GM10266 (cell line): ENCODE results near the gene SYDE2.
"Not testable (repeated sequence)": the region's sequence is repeated elsewhere in the genome, so short reads cannot be mapped to it uniquely, and the experiment has no call there.

Experiments used
- DNase-seq: peaks from one replicate; pipeline ENCODE4 v3.0.0; 2012; ENCODE audit errors: extremely low spot score
- CTCF ChIP-seq: IDR thresholded peaks from 2 replicates; pipeline ENCODE4 v1.5.1; 2012; ENCODE audit warnings: mild to moderate bottlenecking, low read depth; ENCODE audit not compliant: control insufficient read depth, insufficient read depth; ENCODE audit errors: missing control alignments

The SYDE2 gene

DNA sequence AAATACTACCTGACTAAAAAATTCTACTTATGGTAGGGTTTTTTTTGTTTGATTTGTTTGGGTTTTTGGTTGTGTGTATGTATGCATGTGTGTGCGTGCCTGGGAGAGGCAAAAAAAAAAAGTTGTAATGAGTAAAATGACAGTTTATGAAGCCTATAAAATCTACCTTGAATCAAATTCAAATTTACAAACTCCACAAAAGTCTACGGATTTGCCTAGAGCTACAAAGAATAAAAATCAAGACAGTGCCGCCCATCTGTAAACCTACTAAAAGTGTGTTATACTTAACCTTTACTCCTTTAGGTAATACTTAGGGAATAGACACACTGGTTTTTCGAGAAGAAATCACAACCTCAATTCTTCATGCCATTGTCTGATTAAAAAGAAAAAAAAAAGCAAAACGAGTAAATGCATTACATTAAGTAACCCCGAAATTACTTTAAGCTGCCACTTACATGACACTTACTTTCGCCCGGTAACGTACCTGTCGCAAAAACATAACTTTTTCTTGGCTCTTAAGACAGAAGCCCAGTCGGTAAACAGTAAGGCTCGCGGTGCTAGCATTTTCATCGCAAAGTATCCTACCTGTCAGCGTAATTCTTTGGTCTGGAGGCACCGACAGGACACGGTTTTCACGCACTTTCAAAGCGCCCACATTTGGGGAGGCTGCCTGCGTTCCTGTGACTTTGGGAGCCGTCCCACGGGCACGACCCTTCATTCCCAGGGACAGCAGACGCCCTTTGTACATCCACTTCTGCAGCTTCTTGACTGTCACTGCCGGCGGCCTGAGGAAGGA, 951 bp downstream of the SYDE2 start:
- TF ChIP-seq CTCF: no peak
- DNase-seq: peak; percentile 47

DNA sequence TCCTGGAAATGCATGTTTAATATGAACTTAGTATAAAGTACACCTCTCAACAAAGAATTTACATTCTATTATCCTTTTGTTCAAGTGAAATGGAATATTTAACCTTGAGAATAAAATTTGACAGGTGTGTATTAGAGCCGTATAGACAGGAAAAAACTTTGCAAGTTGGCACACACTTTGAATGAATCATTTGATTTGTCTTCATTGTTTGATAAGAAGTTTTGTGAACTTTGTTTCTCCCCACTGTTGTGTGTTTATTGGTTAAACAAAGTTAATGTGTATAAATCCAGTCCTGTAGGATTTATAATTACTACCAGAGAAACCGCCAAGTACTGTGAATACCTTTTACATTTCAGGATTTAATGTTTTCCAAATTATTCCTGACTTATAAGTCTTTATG, 2.0 kb downstream of the SYDE2 start:
- no peak for DNase-seq
- TF ChIP-seq CTCF: no peak

DNA sequence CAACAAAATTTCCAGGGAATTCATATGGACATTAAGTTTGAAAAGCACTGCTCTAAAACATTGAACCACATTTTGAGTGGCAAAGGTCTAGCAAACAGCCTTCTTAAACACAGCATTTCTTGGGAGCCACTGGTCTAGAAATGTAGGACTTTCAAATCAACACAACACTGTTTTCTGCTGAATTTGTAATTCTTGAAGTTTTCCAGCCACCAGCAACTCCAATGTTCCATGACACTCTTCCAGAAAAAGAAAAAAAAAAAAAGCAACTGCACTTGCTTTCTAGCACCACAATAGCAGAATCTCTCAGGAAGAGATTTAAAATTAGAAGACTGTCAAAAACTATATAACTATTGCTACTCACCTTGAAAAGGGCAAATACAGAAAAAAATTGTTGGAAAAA, 4.5 kb downstream of the SYDE2 start:
- TF ChIP-seq CTCF: no peak

DNA sequence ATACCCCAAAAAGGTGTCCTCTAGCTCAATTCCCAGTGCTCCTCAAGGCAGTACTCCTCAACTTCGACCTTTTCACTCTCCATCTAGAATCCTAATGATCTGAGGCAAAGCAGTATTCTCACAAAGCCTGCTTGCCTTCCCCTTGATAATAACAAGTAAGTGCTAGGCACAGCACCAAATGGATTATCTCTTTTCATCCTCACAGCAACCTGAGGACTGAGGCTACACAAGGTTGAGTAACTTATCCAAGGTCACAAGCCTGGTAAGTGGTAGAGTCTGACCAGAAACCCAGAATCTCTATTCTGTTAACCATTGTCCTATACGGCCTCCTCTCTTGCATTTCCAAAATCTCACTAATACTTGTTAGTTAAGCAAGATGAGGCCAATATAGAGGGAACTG, 5.1 kb downstream of the SYDE2 start:
- no peak for TF ChIP-seq CTCF
- no peak for DNase-seq

More for the DNA sequence above, 4.5 kb downstream of the SYDE2 start:
- no peak for DNase-seq

- DNase-seq: not testable (repeated sequence)
Measured at GRCh38 chr1:85192129-85192528, 8.7 kb downstream of the SYDE2 start.

DNA sequence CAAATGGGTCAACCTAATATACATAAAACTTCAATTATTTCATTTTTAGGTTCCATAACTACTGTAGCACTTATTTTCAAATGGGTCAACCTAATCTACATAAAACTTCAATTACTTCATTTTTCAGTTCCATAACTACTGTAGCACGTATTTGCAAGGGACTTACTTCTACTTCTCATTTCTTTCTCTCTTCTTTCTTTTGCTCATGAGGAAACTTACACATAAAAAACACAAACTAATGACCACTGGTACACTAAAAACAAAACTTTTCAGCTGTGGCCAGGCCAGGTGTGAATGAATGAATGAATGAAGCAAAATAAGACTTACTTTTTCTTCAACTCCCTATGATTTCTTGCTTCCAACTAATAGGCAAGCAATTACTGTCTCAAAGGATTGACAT, 11.7 kb downstream of the SYDE2 start:
- TF ChIP-seq CTCF: no peak
- no peak for DNase-seq

DNA sequence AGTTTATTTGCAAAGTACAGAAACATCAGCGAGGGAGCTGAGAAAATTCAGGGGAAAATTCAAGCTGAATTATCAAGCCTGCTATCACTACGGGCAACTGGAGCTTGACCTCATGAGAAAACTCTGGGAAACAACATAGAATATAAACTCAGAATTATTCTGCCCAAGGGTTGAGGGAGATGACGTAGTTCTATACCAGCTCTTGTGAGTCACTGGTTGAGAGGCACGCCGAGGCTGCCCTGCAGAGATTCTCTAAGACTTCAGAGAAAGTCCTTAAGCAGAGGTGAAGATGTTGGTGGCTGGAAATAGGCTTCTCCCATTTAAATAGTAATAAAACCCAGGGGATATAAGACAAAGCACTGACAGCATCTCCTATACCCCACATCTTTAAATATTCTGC, 12.3 kb downstream of the SYDE2 start:
- DNase-seq: no peak
- TF ChIP-seq CTCF: no peak

GRCh38 chr1:85187021-85187420, 13.8 kb downstream of the SYDE2 start:
- not testable (repeated sequence) for DNase-seq
